Fibroblast of the aortic adventitia (primary cell): Measurements from ENCODE around the gene FBXO41. TPM values are rescaled to one million over a fixed set of nuclear protein-coding genes. Genes with fewer than 3 reads are reported as not detected.

Source experiments
- DNase-seq: peaks from one replicate; pipeline ENCODE4 v3.0.0-alpha.2; 2010; ENCODE audit warnings: low read depth
- H3K4me3 ChIP-seq: 2 replicates; pipeline ENCODE4 v1.5.1; 2011; ENCODE audit warnings: low read depth, mild to moderate bottlenecking, control low read depth, low read length, moderate library complexity
- CTCF ChIP-seq: IDR thresholded peaks from 2 replicates; pipeline ENCODE4 v1.5.1; 2011; ENCODE audit warnings: mild to moderate bottlenecking, low read length, control low read depth, inconsistent platforms; ENCODE audit not compliant: insufficient read depth
- total RNA-seq: library from RNA; depleted of rRNA; stranded (reverse); fragments of >200 nt; gene quantifications from 2 replicates; pipeline ENCODE4 v1.2.3, GENCODE V29; 2012; ENCODE audit warnings: low replicate concordance

FBXO41 gene
- total RNA-seq, 1 donor: 0.18 TPM

DNA sequence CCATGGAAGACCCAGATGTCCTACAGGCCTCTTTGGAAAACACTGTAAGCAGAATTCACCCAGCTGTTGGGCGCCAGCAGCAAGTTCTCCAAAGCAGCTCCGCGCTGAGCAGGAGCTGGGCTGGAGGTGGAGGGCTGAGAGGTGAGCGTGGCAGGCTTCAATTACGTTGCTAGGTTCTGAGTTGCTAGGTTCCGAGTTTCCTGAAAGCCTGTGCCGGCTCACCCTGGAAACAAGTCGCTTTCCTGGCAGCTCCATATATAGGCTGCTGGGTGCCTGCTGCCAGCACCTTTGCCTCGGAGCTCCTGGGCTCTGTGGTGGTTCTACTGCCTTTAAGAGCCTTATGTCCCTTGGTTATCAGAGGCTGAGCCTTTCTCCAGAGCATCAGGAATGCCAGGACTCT is 23.4 kb upstream of the FBXO41 start:
- no peak for TF ChIP-seq CTCF
- no peak for DNase-seq
- H3K4me3 ChIP-seq: no peak overlapping the region

DNA sequence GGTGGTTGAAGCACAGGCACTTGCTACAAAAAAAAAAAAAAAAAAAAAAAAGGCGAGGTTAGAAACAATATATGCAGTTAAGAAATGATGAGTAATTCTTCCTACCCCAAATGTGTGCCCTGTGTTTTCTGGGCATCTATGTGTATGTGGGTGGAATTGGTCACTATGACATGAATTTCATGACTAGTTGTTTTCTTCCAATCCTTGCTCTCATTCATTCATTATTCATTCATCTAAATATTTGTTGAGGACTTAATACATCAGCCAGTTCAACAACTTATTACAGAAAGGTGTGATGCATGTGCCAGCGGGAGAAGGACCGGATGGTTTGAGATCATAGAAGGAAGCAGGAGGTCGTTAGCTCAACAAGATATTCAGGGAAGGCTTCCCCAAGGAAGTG is 17.4 kb upstream of the FBXO41 start:
- DNase-seq: no peak
- no peak for TF ChIP-seq CTCF

GRCh38 chr2:73300926-73301325 is 16.6 kb upstream of the FBXO41 start:
- no peak for DNase-seq
- no peak overlapping the region for H3K4me3 ChIP-seq
- no peak for TF ChIP-seq CTCF

More for the DNA sequence above, 17.4 kb upstream of the FBXO41 start:
- no peak overlapping the region for H3K4me3 ChIP-seq

DNA sequence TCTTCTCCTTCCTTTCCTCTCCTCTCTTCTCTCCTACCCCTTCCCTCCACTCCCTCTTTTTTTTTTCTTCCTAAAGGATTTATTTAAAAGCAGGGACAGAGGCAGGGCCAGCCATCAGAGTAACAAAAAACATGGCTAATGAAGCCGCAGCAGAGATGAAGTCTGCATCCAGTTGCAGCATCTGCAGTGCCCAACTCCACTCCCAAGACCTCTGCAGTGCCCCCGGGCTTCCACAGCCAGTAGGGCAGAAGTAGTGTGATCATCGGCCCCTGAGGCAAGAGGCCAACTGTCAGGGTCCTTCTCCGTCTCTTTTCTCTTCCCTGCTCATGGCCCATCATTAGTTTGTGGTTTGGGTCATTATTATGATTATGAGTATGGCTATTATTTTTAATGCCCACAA is 13.3 kb upstream of the FBXO41 start:
- TF ChIP-seq CTCF: no peak
- DNase-seq: no peak
- no peak overlapping the region for H3K4me3 ChIP-seq

GRCh38 chr2:73297151-73297559 is 12.9 kb upstream of the FBXO41 start:
- no peak overlapping the region for H3K4me3 ChIP-seq
- no peak for DNase-seq
- TF ChIP-seq CTCF: no peak

GRCh38 chr2:73295751-73296400 is 11.6 kb upstream of the FBXO41 start:
- no peak for TF ChIP-seq CTCF
- DNase-seq: no peak
- no peak overlapping the region for H3K4me3 ChIP-seq

DNA sequence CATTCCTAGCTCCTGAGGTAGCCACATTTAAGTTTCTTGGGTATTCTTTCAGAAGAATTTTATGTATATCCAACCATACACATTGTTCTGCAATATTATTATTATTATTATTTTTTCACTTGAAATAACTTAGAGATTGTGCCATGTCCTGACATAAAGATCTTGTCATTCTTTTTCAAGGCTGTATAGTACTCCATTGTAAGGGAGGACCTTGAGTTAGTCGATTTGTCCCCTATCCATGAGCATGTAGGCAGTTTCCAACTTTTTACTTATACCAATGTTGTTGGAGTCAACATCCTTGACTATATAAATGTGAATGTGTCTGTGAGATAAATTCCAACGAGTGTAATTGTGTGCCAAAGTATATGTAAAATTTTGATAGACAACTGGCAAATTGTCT is 10.0 kb upstream of the FBXO41 start:
- TF ChIP-seq CTCF: no peak
- no peak overlapping the region for H3K4me3 ChIP-seq
- no peak for DNase-seq
